Hepatocyte (in vitro differentiated cells): ENCODE data around the gene TLL2. TPM values are rescaled to one million over a fixed set of nuclear protein-coding genes. Genes with fewer than 3 reads are reported as not detected.

Experiments used
- DNase-seq: peaks from one replicate; pipeline ENCODE4 v3.0.0-alpha.2; 2016; ENCODE audit warnings: low spot score
- H2AFZ ChIP-seq: fragments of 200-600 bp; sonication (generic); 2 replicates; pipeline ENCODE4 v1.6.0; 2016; ENCODE audit warnings: antibody characterized with exemption, mild to moderate bottlenecking
- H3K27ac ChIP-seq: fragments of 200-600 bp; sonication (generic); 2 replicates; pipeline ENCODE4 v1.5.1; 2016; ENCODE audit warnings: mild to moderate bottlenecking
- H3K27me3 ChIP-seq: fragments of 200-600 bp; sonication (generic); 2 replicates; pipeline ENCODE4 v1.6.1; 2016
- H3K36me3 ChIP-seq: fragments of 200-600 bp; sonication (generic); replicated peaks from 2 replicates; pipeline ENCODE4 v1.5.1; 2016; ENCODE audit warnings: low read depth; ENCODE audit not compliant: insufficient read depth
- H3K4me1 ChIP-seq: fragments of 200-600 bp; sonication (generic); 2 replicates; pipeline ENCODE4 v1.5.1; 2016; ENCODE audit warnings: mild to moderate bottlenecking, moderate library complexity; ENCODE audit not compliant: insufficient read depth
- H3K4me2 ChIP-seq: fragments of 200-600 bp; sonication (generic); 2 replicates; pipeline ENCODE4 v1.6.0; 2016
- H3K4me3 ChIP-seq: fragments of 200-600 bp; sonication (generic); 2 replicates; pipeline ENCODE4 v1.5.1; 2016; ENCODE audit warnings: mild to moderate bottlenecking
- H3K79me2 ChIP-seq: fragments of 200-600 bp; sonication (generic); 2 replicates; pipeline ENCODE4 v1.6.0; 2017; ENCODE audit warnings: mild to moderate bottlenecking
- H3K9me2 ChIP-seq: fragments of 200-600 bp; sonication (generic); replicated peaks from 2 replicates; pipeline ENCODE4 v1.6.0; 2017; ENCODE audit warnings: mild to moderate bottlenecking; ENCODE audit not compliant: insufficient read depth
- H3K9me3 ChIP-seq: fragments of 200-600 bp; sonication (generic); 2 replicates; pipeline ENCODE4 v1.5.1; 2016; ENCODE audit warnings: low read depth, mild to moderate bottlenecking
- H4K20me1 ChIP-seq: fragments of 200-600 bp; sonication (generic); 2 replicates; pipeline ENCODE4 v1.6.0; 2016; ENCODE audit warnings: mild to moderate bottlenecking; ENCODE audit not compliant: insufficient read depth, poor library complexity, severe bottlenecking
- EZH2 ChIP-seq: fragments of 200-600 bp; sonication (generic); IDR thresholded peaks from 2 replicates; pipeline ENCODE4 v1.6.1; 2016; ENCODE audit warnings: antibody characterized with exemption, mild to moderate bottlenecking, borderline replicate concordance
- EZH2phosphoT487 ChIP-seq: fragments of 200-600 bp; sonication (generic); IDR thresholded peaks from one replicate; pipeline ENCODE4 v1.6.1; 2018; ENCODE audit warnings: antibody characterized with exemption, mild to moderate bottlenecking, low read depth, moderate library complexity; ENCODE audit not compliant: unreplicated experiment, severe bottlenecking
- WGBS: methylation state at CpG from one replicate; pipeline ENCODE4 v1.1.6; 2016; ENCODE audit warnings: low lambda C conversion rate; ENCODE audit errors: missing lambda C conversion rate; 5-methylcytosine and 5-hydroxymethylcytosine counted together
- polyA plus RNA-seq: library from polyadenylated mRNA; unstranded; fragments of >200 nt; fragmentation: Nextera tagmentation; extraction: Ambion mirVana; gene quantifications from 2 replicates; pipeline ENCODE4 v1.2.1, GENCODE V29; 2016
- total RNA-seq: library from RNA; depleted of rRNA; stranded (reverse); fragments of >200 nt; gene quantifications from 2 replicates; pipeline ENCODE4 v1.2.3, GENCODE V29; 2014
- TF ChIP-seq, protein P1 (sequence below): fragments of 200-600 bp; sonication (generic); IDR thresholded peaks from 2 replicates; pipeline ENCODE4 v1.5.1; 2016; ENCODE audit warnings: antibody characterized with exemption, mild to moderate bottlenecking; ENCODE audit not compliant: poor library complexity

Gene TLL2
- total and polyA plus RNA-seq, 2 experiments from 2014 or later = 0.50 to 0.76 TPM

DNA sequence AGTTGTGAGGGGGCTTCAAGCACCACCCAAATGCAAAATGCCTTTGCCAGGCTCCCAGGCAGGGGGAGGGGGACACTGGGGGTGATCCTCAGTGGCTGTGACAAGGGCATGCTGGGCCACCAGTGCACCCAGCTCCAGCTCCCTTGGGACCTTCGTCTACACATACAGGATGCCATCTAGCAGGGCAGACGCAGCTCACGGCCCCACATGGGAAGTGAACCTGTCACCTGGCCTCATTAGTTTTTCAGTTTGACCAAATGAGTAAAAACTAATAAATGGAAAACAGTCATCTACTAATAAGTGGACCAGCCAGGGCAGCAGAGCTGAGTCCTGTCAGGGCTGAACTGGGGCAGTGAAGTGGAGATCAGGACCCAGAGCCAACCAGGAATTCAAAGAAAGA is 50.2 kb downstream of the TLL2 start:
- Histone ChIP-seq H3K36me3 (no peaks in the 10 kb centered on the region), H3K9me2 (no peaks in the 10 kb centered on the region), H3K4me2 (no peak overlapping the region), H4K20me1 (no peaks in the 10 kb centered on the region), H3K4me3 (no peak overlapping the region), H3K27ac (no peak overlapping the region), H2AFZ (no peak overlapping the region), H3K27me3 (no peaks in the 10 kb centered on the region), H3K79me2 (no peaks in the 10 kb centered on the region), H3K4me1 (no peaks in the 10 kb centered on the region), H3K9me3 (no peaks in the 10 kb centered on the region)
- WGBS = 92% methylated on average over 3 of the region's 3 CpGs
- no peak for DNase-seq
- TF ChIP-seq, protein P1, sequence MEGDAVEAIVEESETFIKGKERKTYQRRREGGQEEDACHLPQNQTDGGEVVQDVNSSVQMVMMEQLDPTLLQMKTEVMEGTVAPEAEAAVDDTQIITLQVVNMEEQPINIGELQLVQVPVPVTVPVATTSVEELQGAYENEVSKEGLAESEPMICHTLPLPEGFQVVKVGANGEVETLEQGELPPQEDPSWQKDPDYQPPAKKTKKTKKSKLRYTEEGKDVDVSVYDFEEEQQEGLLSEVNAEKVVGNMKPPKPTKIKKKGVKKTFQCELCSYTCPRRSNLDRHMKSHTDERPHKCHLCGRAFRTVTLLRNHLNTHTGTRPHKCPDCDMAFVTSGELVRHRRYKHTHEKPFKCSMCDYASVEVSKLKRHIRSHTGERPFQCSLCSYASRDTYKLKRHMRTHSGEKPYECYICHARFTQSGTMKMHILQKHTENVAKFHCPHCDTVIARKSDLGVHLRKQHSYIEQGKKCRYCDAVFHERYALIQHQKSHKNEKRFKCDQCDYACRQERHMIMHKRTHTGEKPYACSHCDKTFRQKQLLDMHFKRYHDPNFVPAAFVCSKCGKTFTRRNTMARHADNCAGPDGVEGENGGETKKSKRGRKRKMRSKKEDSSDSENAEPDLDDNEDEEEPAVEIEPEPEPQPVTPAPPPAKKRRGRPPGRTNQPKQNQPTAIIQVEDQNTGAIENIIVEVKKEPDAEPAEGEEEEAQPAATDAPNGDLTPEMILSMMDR = no peak
- no peak for TF ChIP-seq EZH2phosphoT487
- no peak for TF ChIP-seq EZH2

DNA sequence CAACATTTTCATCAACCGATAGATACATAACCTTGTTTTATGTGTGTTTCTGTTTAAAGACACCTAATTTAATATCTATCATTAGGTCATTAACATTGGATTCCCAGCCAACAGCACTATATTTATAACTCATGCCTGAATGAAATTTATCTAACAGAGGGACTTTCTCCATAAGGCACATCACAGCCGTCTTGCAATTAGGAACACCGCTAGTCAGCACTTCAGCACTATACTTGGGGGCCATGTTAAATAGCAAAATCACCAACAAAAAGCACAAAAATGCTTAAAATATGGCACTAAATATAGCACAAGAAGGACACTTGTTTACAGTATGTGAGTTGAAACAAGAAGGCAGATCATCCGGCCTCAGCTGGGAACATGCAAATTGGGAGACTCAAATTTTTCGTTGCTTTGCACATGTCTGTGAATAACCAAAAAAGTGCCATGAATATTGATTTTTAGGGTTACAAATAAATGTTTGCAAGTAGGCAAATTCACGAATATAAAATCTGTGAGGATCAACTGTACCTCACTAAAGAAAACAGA is 51.0 kb downstream of the TLL2 start:
- no peak overlapping the region for H2AFZ ChIP-seq
- H3K36me3 ChIP-seq = no peaks in the 10 kb centered on the region
- no peaks in the 10 kb centered on the region for H3K4me1 ChIP-seq
- no peak overlapping the region for H3K4me2 ChIP-seq
- no peaks in the 10 kb centered on the region for H3K9me2 ChIP-seq
- TF ChIP-seq EZH2 (no peak), EZH2phosphoT487 (no peak)
- TF ChIP-seq, protein P1 = no peak
- no peak overlapping the region for H3K4me3 ChIP-seq
- no peaks in the 10 kb centered on the region for H3K79me2 ChIP-seq
- WGBS = 82% methylated on average over 6 of the region's 6 CpGs
- H3K9me3 ChIP-seq = no peaks in the 10 kb centered on the region
- peaks cover 4% of the 10 kb centered on the region for H3K27me3 ChIP-seq
- no peaks in the 10 kb centered on the region for H4K20me1 ChIP-seq
- no peak for DNase-seq
- no peak overlapping the region for H3K27ac ChIP-seq

GRCh38 chr10:96460316-96460715 is 53.4 kb downstream of the TLL2 start:
- Histone ChIP-seq H3K9me3 (no peaks in the 10 kb centered on the region), H3K36me3 (no peaks in the 10 kb centered on the region), H2AFZ (no peak overlapping the region), H3K4me1 (no peaks in the 10 kb centered on the region), H3K9me2 (no peaks in the 10 kb centered on the region), H3K4me2 (no peak overlapping the region), H3K27ac (no peak overlapping the region), H3K27me3 (peaks cover 4% of the 10 kb centered on the region), H3K79me2 (no peaks in the 10 kb centered on the region), H3K4me3 (no peak overlapping the region), H4K20me1 (no peaks in the 10 kb centered on the region)
- no peak for DNase-seq
- TF ChIP-seq EZH2phosphoT487 = no peak
- TF ChIP-seq EZH2 = no peak
- TF ChIP-seq, protein P1 = no peak
- WGBS = 92% methylated on average over 3 of the region's 3 CpGs
